ENCODE data around the gene HAUS7.

GRCh38 chrX:153457136-153457825 is 13.1 kb downstream of the HAUS7 start:
- TF ChIP-seq CTCF (conservative IDR thresholded peaks at IDR 0.05) (no peak), ZFX (IDR thresholded peaks at IDR 0.05) (no peak)

Measured in C4-2B (cell line).